HG02970 (cell line): ENCODE measurements around the gene RUVBL2.

Source experiments
- ATAC-seq: cut with Tn5 transposase; IDR thresholded peaks from one replicate; pipeline ENCODE4 v1.9.1; 2021; ENCODE audit warnings: mild to moderate bottlenecking, moderate library complexity, moderate number of reproducible peaks; ENCODE audit not compliant: unreplicated experiment, low FRiP score

The RUVBL2 gene

GRCh38 chr19:48963371-48964204 is 30.1 kb upstream of the RUVBL2 start:
- ATAC-seq = no peak

- no peak for ATAC-seq
These were observed 29.3 kb upstream of the RUVBL2 start for GRCh38 chr19:48964205-48965039.

GRCh38 chr19:48965040-48965805 is 28.5 kb upstream of the RUVBL2 start, which contains the start of gene FTL:
TSS of gene FTL (plus strand) at chr19:48965309. CDS start at chr19:48965508, 199 bp downstream.
- peak; percentile 63 for ATAC-seq

GRCh38 chr19:48965806-48966540 is 27.7 kb upstream of the RUVBL2 start:
- ATAC-seq = peak; percentile 4

- no peak for ATAC-seq
These were observed 26.9 kb upstream of the RUVBL2 start for GRCh38 chr19:48966541-48967345.

GRCh38 chr19:48967346-48968178 is 26.1 kb upstream of the RUVBL2 start:
- no peak for ATAC-seq

GRCh38 chr19:48968179-48968661 is 25.5 kb upstream of the RUVBL2 start:
- no peak for ATAC-seq

GRCh38 chr19:48968813-48969218 is 24.9 kb upstream of the RUVBL2 start:
- ATAC-seq = no peak

GRCh38 chr19:48969276-48970138 is 24.2 kb upstream of the RUVBL2 start:
- ATAC-seq = no peak

- ATAC-seq = no peak
These were observed 23.4 kb upstream of the RUVBL2 start for GRCh38 chr19:48970139-48970766.

GRCh38 chr19:48970923-48971395 is 22.7 kb upstream of the RUVBL2 start:
- no peak for ATAC-seq

GRCh38 chr19:48975947-48976847 is 17.5 kb upstream of the RUVBL2 start:
- ATAC-seq = no peak

GRCh38 chr19:48977061-48977460 is 16.6 kb upstream of the RUVBL2 start:
- no peak for ATAC-seq

- ATAC-seq = no peak
These were observed 11.4 kb upstream of the RUVBL2 start for GRCh38 chr19:48982280-48982679.

GRCh38 chr19:48985711-48986110 is 8.0 kb upstream of the RUVBL2 start:
- no peak for ATAC-seq

- ATAC-seq = no peak
These were observed 7.5 kb upstream of the RUVBL2 start for GRCh38 chr19:48986211-48986610.
